Measurements from ENCODE around the gene KCTD5. TPM values are rescaled to one million over a fixed set of nuclear protein-coding genes. Genes with fewer than 3 reads are reported as not detected.
"Not testable (repeated sequence)": the region's sequence is repeated elsewhere in the genome, so short reads cannot be mapped to it uniquely, and the experiment has no call there.

KCTD5 gene
- 43.9 and 47.8 TPM in 2 replicates for polyA plus RNA-seq (2014; cell fraction: cytosol; rRNA removed)
- polyA plus RNA-seq (2014; cell fraction: nucleus; rRNA removed) = 26.4 and 34.6 TPM in 2 replicates

- DNase-seq (ENCODE audit: low spot score) = peak; percentile 94
Measured at GRCh38 chr16:2682209-2683021, at the start of gene KCTD5. Gene KCTD5, plus strand, starts transcription at chr16:2682523. Its CDS starts 26 bp downstream, at chr16:2682549.

- not testable (repeated sequence) for DNase-seq (ENCODE audit: low spot score)
Measured at GRCh38 chr16:2639071-2639721, 43.1 kb upstream of the KCTD5 start.

GRCh38 chr16:2639722-2640072, 42.6 kb upstream of the KCTD5 start:
- not testable (repeated sequence) for DNase-seq (ENCODE audit: low spot score)

- not testable (repeated sequence) for DNase-seq (ENCODE audit: low spot score)
Measured at GRCh38 chr16:2642561-2642960, 39.8 kb upstream of the KCTD5 start.

GRCh38 chr16:2644754-2645453, 37.4 kb upstream of the KCTD5 start:
- not testable (repeated sequence) for DNase-seq (ENCODE audit: low spot score)

GRCh38 chr16:2651268-2651871, 31.0 kb upstream of the KCTD5 start:
- not testable (repeated sequence) for DNase-seq (ENCODE audit: low spot score)

- not testable (repeated sequence) for DNase-seq (ENCODE audit: low spot score)
Measured at GRCh38 chr16:2653915-2654314, 28.4 kb upstream of the KCTD5 start.

GRCh38 chr16:2654949-2655348, 27.4 kb upstream of the KCTD5 start:
- not testable (repeated sequence) for DNase-seq (ENCODE audit: low spot score)

- DNase-seq (ENCODE audit: low spot score) = no peak
Measured at GRCh38 chr16:2656985-2657384, 25.3 kb upstream of the KCTD5 start.

GRCh38 chr16:2657803-2658202, 24.5 kb upstream of the KCTD5 start:
- DNase-seq (ENCODE audit: low spot score) = not testable (repeated sequence)

GRCh38 chr16:2659560-2659959, 22.8 kb upstream of the KCTD5 start:
- DNase-seq (ENCODE audit: low spot score) = not testable (repeated sequence)

GRCh38 chr16:2660014-2660662, 22.2 kb upstream of the KCTD5 start:
- DNase-seq (ENCODE audit: low spot score) = not testable (repeated sequence)

GRCh38 chr16:2660755-2661373, 21.5 kb upstream of the KCTD5 start:
- DNase-seq (ENCODE audit: low spot score) = not testable (repeated sequence)

GRCh38 chr16:2663553-2664546, 18.5 kb upstream of the KCTD5 start:
- DNase-seq (ENCODE audit: low spot score) = no peak

GRCh38 chr16:2664574-2664982, 17.7 kb upstream of the KCTD5 start:
- DNase-seq (ENCODE audit: low spot score) = no peak

- DNase-seq (ENCODE audit: low spot score) = not testable (repeated sequence)
Measured at GRCh38 chr16:2666671-2667070, 15.7 kb upstream of the KCTD5 start.

GRCh38 chr16:2669587-2669986, 12.7 kb upstream of the KCTD5 start:
- DNase-seq (ENCODE audit: low spot score) = not testable (repeated sequence)

- DNase-seq (ENCODE audit: low spot score) = peak; percentile 59
Measured at GRCh38 chr16:2670017-2670416, 12.3 kb upstream of the KCTD5 start.

GRCh38 chr16:2671193-2671592, 11.1 kb upstream of the KCTD5 start:
- not testable (repeated sequence) for DNase-seq (ENCODE audit: low spot score)
